ENCODE results near the gene CALCOCO1.
A peak's percentile ranks its signal among the peaks of the same experiment; 100 is the strongest.
"Not testable (repeated sequence)": the region's sequence is repeated elsewhere in the genome, so short reads cannot be mapped to it uniquely, and the experiment has no call there.

Gene CALCOCO1

GRCh38 chr12:53698948-53699677, 28.1 kb downstream of the CALCOCO1 start:
- DNase-seq (ENCODE audit: low read depth in 3 of 3), result no peak

GRCh38 chr12:53696655-53697331, 30.5 kb downstream of the CALCOCO1 start:
- no peak for DNase-seq (ENCODE audit: low read depth in 3 of 3)

- DNase-seq (ENCODE audit: low read depth in 3 of 3), result no peak
These were observed 31.0 kb downstream of the CALCOCO1 start for GRCh38 chr12:53696285-53696654.

- peak in 1 of 3 experiments; percentile 34 for DNase-seq (ENCODE audit: low read depth in 3 of 3)
These were observed 31.8 kb downstream of the CALCOCO1 start for GRCh38 chr12:53695152-53696145.

GRCh38 chr12:53694756-53695151, 32.5 kb downstream of the CALCOCO1 start:
- DNase-seq (ENCODE audit: low read depth in 3 of 3), result no peak

GRCh38 chr12:53688134-53688533, 39.1 kb downstream of the CALCOCO1 start:
- DNase-seq (ENCODE audit: low read depth in 3 of 3), result no peak

GRCh38 chr12:53686436-53686835, 40.8 kb downstream of the CALCOCO1 start:
- no peak for DNase-seq (ENCODE audit: low read depth in 3 of 3)

GRCh38 chr12:53684654-53685220, 42.5 kb downstream of the CALCOCO1 start:
- DNase-seq (ENCODE audit: low read depth in 3 of 3), result no peak

GRCh38 chr12:53683983-53684382, 43.3 kb downstream of the CALCOCO1 start:
- no peak for DNase-seq (ENCODE audit: low read depth in 3 of 3)

GRCh38 chr12:53683494-53683893, 43.8 kb downstream of the CALCOCO1 start:
- DNase-seq (ENCODE audit: low read depth in 3 of 3), result no peak

- DNase-seq (ENCODE audit: low read depth in 3 of 3), result not testable (repeated sequence)
These were observed 47.2 kb downstream of the CALCOCO1 start for GRCh38 chr12:53680061-53680460.

GRCh38 chr12:53677800-53678148, 49.5 kb downstream of the CALCOCO1 start:
- DNase-seq (ENCODE audit: low read depth in 3 of 3), result no peak

GRCh38 chr12:53677016-53677799, 50.0 kb downstream of the CALCOCO1 start:
- no peak for DNase-seq (ENCODE audit: low read depth in 3 of 3)

GRCh38 chr12:53676656-53677015, 50.6 kb downstream of the CALCOCO1 start:
- DNase-seq (ENCODE audit: low read depth in 3 of 3), result no peak

GRCh38 chr12:53675701-53676607, 51.3 kb downstream of the CALCOCO1 start, which contains the start of gene ATP5MC2:
TSS of gene ATP5MC2 (minus strand) at chr12:53676083. CDS start at chr12:53672614, 3,469 bp downstream.
- DNase-seq (ENCODE audit: low read depth in 3 of 3), result peak; percentile 95

GRCh38 chr12:53674977-53675700, 52.1 kb downstream of the CALCOCO1 start:
- DNase-seq (ENCODE audit: low read depth in 3 of 3), result no peak

- DNase-seq (ENCODE audit: low read depth in 3 of 3), result no peak
These were observed 56.3 kb downstream of the CALCOCO1 start for GRCh38 chr12:53670971-53671370.

GRCh38 chr12:53670308-53670707, 56.9 kb downstream of the CALCOCO1 start:
- no peak for DNase-seq (ENCODE audit: low read depth in 3 of 3)

GRCh38 chr12:53667080-53667479, 60.2 kb downstream of the CALCOCO1 start:
- no peak for DNase-seq (ENCODE audit: low read depth in 3 of 3)
